Occipital lobe (tissue), 2 donors: Measurements from ENCODE around the gene TOX3. TPM values are rescaled to one million over a fixed set of nuclear protein-coding genes. Genes with fewer than 3 reads are reported as not detected.

Experiments used
- DNase-seq: peaks from one replicate; lab custom pipeline; 2025; lab: John Stamatoyannopoulos, UW
- total RNA-seq: library from RNA; depleted of rRNA; stranded (reverse); fragments of >200 nt; gene quantifications from one replicate; pipeline ENCODE4 v1.2.3, GENCODE V29; 2014

TOX3 gene
- total RNA-seq, 1 donor from 2014 or later = 11.1 TPM

GRCh38 chr16:52538511-52538910 lies 8.4 kb downstream of the TOX3 start:
- no peak for DNase-seq

GRCh38 chr16:52537516-52537915 lies 9.4 kb downstream of the TOX3 start:
- DNase-seq = no peak

GRCh38 chr16:52535076-52535475 lies 11.9 kb downstream of the TOX3 start:
- DNase-seq = no peak

- no peak for DNase-seq
These were observed 13.6 kb downstream of the TOX3 start for GRCh38 chr16:52533296-52533695.

GRCh38 chr16:52532384-52532783 lies 14.6 kb downstream of the TOX3 start:
- no peak for DNase-seq

DNA sequence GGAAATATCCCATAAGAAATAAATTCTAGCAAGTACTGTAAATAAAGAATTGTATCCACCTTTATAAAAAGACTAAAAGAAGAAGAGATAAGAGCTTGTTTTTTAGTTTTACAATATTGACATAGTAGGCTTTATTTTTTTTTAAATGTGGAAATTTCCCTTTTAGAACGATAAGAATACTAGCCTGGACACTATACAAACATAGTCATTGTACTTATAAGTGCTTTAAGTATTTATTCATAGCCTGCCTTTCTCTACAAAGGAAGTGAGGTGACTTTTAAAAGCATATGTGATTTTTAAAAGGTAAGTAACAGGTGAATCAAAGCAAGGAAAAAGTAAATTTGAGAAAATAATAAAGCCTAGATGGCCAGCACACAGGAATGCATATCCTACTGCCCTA lies 17.7 kb downstream of the TOX3 start:
- no peak for DNase-seq

- DNase-seq = no peak
These were observed 18.4 kb downstream of the TOX3 start for GRCh38 chr16:52528393-52529065.

DNA sequence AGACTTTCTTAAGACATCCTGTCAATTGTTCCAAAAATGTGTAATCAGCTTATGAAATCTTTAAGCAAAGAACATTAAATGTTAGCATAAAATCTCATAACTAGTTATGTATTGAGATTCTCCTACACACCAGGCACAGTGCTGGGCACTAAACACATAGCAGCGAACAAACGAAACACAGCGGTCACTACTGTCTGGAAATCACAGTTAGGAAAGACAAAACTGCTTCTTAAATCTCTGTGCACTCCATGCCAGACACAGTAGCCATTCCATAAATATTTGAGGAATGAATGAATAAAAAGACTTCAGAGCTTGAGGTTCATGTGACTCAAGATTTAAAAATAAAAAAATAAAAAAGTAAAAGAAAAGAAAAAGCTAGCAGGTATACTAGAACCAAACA lies 20.1 kb downstream of the TOX3 start:
- DNase-seq = no peak

GRCh38 chr16:52526116-52526828 lies 20.7 kb downstream of the TOX3 start:
- DNase-seq = no peak

DNA sequence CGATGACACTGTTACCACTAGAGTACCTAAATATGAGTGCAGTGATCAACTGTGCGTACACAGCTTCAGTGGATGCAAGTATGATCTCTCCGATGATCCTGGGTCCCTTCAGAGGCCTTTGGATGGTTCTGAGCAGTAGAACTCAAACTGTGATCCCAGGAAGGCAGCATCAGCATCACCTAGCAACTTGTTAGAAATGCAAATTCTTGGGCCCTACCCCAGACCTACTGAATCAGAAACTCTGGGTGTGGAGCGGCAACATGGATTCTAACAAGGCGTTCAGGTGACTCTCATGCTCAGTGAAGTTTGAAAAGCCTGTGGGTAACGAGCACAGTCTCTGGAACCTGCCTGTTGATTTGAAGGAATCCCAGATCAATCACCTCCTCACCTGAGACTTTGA lies 25.4 kb downstream of the TOX3 start:
- no peak for DNase-seq

DNA sequence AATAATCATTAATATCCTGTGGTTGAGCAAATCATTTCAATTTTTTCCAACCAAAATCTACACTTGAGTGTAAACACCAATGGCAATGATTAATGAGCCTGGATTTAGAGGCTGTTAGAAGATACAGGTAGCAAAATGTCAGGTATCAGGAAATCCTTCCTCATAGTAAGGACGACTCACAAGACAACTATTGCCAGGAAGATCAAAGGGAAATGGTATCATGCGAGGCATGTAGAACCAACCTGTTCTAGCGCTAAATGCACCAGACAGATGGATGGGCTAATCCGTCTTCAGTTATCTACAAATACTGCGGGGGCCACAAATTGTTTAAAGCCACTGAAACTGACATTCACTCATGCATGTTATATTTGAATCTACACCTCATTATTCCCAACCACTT lies 28.1 kb downstream of the TOX3 start:
- no peak for DNase-seq

GRCh38 chr16:52515068-52515671 lies 31.8 kb downstream of the TOX3 start:
- DNase-seq = no peak

- no peak for DNase-seq
These were observed 34.5 kb downstream of the TOX3 start for GRCh38 chr16:52512297-52512987.

- DNase-seq = no peak
These were observed 45.2 kb downstream of the TOX3 start for GRCh38 chr16:52501746-52502145.

DNA sequence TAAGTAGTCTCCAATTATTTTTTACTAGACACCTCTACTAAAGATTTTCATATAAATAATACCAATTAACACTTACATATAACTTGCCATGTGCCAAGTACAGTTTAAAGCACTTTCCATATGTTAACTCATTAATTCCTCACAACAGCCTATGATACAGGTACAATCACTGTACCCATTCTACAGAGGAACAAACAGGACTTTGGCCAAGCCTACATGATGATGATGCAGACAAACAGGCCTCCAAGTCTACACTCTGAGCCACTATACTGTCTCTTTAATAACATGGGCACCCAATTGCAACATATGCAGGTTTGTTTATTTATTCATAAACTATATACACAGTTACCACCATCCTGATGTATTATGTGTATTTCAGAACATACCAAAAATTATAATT lies 46.0 kb downstream of the TOX3 start:
- no peak for DNase-seq

- no peak for DNase-seq
These were observed 47.9 kb downstream of the TOX3 start for GRCh38 chr16:52499060-52499440.

DNA sequence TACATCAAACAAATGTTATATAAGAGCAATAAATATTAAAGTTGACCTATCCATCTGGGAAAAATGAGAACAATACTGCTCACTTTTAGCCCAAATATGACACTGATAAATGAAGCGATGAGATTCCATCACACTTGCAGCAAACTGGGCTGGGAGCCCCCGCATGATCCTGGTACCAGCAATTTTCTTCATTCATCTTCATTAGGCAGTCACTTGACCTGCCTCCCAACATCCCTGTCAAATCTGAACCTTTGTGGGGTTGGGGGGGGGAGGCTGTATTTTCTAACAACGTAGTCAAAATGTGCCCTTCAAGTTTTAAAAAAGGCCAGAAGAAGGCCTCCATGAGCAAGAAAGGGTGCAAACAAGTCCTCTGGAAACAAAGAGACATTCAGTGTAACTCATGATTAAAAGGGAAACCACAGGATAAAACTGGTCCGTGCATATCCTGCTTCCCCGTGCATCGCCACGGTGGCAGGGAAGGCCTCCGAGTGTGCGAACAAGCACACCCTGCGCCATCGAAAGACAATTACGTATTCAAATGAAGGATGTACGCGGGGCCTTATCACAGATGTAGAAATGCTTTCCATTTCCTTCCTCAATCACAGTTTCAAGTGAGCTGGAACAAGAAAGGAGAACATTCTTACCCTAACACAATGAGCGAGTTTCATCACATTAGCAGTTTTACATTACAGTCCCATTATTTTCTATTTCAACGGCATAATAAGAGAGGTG lies 48.4 kb downstream of the TOX3 start:
- DNase-seq = no peak

DNA sequence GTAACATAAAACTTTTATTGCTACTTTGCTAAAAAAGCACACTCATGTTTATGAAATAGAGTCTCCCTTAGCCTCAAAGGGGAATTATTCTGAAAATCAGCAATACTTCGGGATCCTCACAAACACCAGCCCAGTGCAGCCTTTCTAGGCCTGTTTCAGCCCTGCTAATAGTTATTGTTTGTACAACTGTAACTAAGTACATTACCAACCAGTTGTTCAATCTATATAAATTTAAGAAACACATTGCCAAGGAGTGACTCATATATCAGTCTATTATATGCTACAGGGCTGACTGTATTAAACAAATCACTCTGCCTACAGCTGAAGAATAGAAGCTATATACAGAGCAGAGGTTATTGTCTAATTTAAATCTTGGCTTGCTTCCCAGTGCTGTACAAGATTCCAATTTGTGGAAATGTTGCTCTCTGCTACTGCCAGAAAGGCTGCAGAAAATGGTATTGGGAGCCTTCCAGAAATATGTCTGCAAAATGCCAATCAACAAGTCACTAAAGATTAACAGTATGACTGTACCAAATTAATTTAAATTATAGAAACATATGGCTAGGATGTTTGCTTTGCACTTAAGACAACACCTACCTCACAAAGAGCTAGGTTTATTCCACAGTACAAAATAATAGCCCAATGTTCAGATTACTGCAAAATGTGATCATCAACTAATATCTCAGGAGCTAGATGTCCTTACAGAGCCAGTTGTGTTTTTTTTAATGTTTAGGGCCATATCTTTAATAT lies 49.7 kb downstream of the TOX3 start:
- no peak for DNase-seq

DNA sequence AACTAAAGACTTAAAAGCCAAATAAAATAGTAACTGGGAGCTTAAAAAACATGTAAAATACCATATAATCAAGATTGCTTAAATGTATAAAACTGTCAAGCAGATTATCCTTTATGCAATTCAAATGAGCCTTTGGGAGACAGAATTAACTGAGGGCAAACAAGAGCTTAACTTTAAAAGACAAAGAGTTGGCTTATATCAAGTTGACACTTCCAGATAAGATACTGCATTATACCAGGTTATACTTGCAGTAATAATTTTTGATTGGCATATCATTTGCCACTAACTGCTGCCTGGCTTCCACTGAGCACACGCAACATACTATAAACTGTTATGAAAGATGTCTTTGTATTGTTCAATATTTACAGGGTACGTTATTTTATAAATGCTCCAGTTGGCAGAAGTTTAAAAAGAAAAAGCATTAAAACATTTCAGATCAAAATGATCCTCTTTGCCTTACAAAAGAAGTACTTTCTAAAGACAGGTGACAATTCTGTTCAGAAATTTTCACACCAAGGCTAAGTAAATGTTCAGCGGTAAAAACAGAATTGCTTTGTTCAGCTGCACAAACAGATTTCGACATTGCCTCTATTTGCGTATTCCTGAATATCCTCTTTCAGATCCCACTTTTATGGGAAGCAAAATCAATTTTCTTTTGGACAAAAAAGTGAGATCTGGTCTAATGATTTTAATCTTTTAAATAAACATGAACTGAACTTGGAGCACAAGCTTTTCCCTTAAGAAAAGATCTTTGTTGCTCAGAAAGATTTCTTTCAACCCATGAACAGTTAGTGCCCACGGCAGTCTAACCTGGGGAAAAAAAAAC lies 50.7 kb downstream of the TOX3 start:
- DNase-seq = no peak

DNA sequence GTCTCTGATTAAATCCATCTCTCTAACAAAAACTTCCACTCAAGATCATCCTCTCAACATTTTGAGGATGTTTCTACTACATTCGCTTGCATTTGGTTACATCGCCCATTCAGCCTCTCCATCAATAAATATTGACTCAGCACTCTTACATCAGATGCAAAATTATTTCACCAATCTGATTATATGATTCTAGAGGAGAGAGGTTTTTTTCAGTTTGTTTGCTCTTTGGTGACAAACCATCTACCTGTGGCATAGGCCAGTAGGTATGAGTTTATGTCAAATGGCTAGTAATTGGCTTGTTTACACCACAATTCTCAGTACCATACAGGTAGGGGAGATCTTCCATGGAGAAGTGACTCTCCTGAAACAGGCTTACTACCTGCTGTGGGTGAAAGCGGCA lies 52.3 kb downstream of the TOX3 start:
- DNase-seq = no peak
